ENCODE measurements around the gene ITPK1. TPM values are rescaled to one million over a fixed set of nuclear protein-coding genes. Genes with fewer than 3 reads are reported as not detected.

The ITPK1 gene
- total RNA-seq, 1 donor: 25.0 TPM

GRCh38 chr14:93024493-93024892 lies 91.2 kb downstream of the ITPK1 start:
- no peak overlapping the region for H3K27ac ChIP-seq (ENCODE audit: low read depth, low read length)
- H3K36me3 ChIP-seq (ENCODE audit: insufficient read depth, low read length): no peaks in the 10 kb centered on the region
- H2AFZ ChIP-seq (ENCODE audit: low read length): no peak overlapping the region

DNA sequence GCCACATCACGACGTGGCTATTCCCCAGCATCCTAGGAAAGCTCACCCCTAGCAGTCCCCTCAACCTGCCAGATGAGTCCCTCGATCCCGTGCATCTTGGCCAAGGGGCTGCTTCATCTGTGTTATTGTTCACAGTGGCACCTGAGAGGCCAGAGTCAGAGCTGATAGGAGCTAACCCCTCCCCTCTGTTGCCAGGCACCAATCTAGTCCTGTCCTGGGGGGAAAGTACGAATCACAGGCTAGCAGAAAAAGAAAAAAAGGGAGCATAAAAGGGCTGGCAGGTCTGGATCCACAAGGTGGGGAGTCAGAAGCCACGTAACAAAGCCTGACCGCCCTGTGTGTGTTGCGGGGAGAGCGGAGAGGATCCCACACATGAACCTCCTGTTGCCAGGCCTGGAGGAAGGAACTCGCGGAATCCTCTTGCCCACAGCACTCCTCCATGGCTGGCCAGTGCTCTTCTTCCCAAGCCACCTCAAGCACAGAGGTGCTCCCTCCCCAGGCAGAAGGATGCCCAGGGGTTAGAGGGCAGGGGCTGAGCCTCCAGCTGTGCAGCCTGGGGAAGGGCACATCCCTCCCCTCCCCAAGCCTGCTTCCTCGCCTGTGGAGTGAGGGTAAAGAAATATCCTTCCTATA lies 91.8 kb downstream of the ITPK1 start:
- DNase-seq (ENCODE audit: insufficient read length, low spot score, missing footprints): peak; percentile 13
- no peak overlapping the region for H3K27ac ChIP-seq (ENCODE audit: low read depth, low read length)
- H2AFZ ChIP-seq (ENCODE audit: low read length): no peak overlapping the region
- no peaks in the 10 kb centered on the region for H3K4me1 ChIP-seq (ENCODE audit: insufficient read depth, low read length)
- peaks cover 14% of the 10 kb centered on the region for H4K20me1 ChIP-seq (ENCODE audit: insufficient read depth, low read length)
- no peaks in the 10 kb centered on the region for H3K9me3 ChIP-seq (ENCODE audit: low read depth, low read length)
- H3K4me2 ChIP-seq (ENCODE audit: insufficient read depth, low read length): no peak overlapping the region
- H3K27me3 ChIP-seq (ENCODE audit: insufficient read depth, low read length): no peaks in the 10 kb centered on the region
- H3K4me3 ChIP-seq (ENCODE audit: insufficient read depth, low read length): no peak overlapping the region
- no peak for TF ChIP-seq CTCF (IDR thresholded peaks at IDR 0.05; ENCODE audit: extremely low read depth, low read depth, low read length)
- no peaks in the 10 kb centered on the region for H3K79me2 ChIP-seq (ENCODE audit: insufficient read depth, low read length)
- no peaks in the 10 kb centered on the region for H3K36me3 ChIP-seq (ENCODE audit: insufficient read depth, low read length)

More at GRCh38 chr14:93024493-93024892, 91.2 kb downstream of the ITPK1 start:
- no peak for DNase-seq (ENCODE audit: insufficient read length, low spot score, missing footprints)
- Histone ChIP-seq H3K4me2 (ENCODE audit: insufficient read depth, low read length) (no peak overlapping the region), H3K4me1 (ENCODE audit: insufficient read depth, low read length) (peaks cover under 1% of the 10 kb centered on the region), H3K79me2 (ENCODE audit: insufficient read depth, low read length) (no peaks in the 10 kb centered on the region), H3K27me3 (ENCODE audit: insufficient read depth, low read length) (no peaks in the 10 kb centered on the region), H3K4me3 (ENCODE audit: insufficient read depth, low read length) (no peak overlapping the region), H3K9me3 (ENCODE audit: low read depth, low read length) (no peaks in the 10 kb centered on the region), H4K20me1 (ENCODE audit: insufficient read depth, low read length) (peaks cover 13% of the 10 kb centered on the region)
- no peak for TF ChIP-seq CTCF (IDR thresholded peaks at IDR 0.05; ENCODE audit: extremely low read depth, low read depth, low read length)

DNA sequence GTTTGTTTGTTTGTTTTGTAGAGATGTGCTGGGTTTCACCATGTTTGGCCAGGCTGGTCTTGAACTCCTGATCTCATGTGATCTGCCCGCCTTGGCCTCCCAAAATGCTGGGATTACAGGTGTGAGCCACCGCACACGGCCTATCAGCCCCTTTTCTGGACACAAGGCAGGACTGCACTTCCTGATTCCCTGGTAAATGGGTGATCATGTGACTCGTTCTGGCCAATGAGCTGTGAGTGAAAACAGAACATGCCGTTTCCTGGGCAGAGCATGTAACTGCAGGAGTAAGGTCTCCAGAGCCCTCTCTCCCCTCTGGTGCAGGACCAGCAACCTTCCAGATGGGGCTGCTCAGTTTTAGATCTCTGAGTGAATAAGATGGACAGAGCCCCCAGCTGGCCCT lies 92.7 kb downstream of the ITPK1 start:
- no peak overlapping the region for H2AFZ ChIP-seq (ENCODE audit: low read length)
- no peak overlapping the region for H3K27ac ChIP-seq (ENCODE audit: low read depth, low read length)
- peaks cover 11% of the 10 kb centered on the region for H4K20me1 ChIP-seq (ENCODE audit: insufficient read depth, low read length)
- no peaks in the 10 kb centered on the region for H3K79me2 ChIP-seq (ENCODE audit: insufficient read depth, low read length)
- H3K4me3 ChIP-seq (ENCODE audit: insufficient read depth, low read length): no peak overlapping the region
- no peak overlapping the region for H3K4me2 ChIP-seq (ENCODE audit: insufficient read depth, low read length)
- H3K4me1 ChIP-seq (ENCODE audit: insufficient read depth, low read length): no peaks in the 10 kb centered on the region
- H3K27me3 ChIP-seq (ENCODE audit: insufficient read depth, low read length): no peaks in the 10 kb centered on the region
- DNase-seq (ENCODE audit: insufficient read length, low spot score, missing footprints): peak; percentile 79
- H3K9me3 ChIP-seq (ENCODE audit: low read depth, low read length): no peaks in the 10 kb centered on the region
- TF ChIP-seq CTCF (IDR thresholded peaks at IDR 0.05; ENCODE audit: extremely low read depth, low read depth, low read length): no peak
- H3K36me3 ChIP-seq (ENCODE audit: insufficient read depth, low read length): no peaks in the 10 kb centered on the region

DNA sequence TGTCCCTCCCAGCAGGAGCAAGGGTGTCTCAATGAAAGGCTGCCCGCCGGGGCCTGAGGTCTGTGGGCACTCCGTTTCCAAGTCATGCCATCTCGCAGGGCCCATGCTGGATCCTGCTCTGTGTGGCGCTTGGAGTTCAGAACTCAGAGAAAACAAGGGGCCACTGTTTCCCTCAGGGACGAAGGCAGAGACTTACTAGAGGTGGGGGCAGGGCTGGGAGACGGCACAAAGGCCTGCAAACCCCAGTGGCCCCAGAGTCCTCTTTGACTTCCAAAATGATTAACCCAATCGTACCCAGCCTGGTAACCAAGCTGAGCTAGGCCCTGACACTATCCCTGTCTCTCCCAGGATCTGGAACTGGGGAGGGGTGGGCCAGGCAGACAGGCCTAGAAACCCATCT lies 95.8 kb downstream of the ITPK1 start:
- Histone ChIP-seq H2AFZ (ENCODE audit: low read length) (no peak overlapping the region), H3K27me3 (ENCODE audit: insufficient read depth, low read length) (no peaks in the 10 kb centered on the region), H3K9me3 (ENCODE audit: low read depth, low read length) (no peaks in the 10 kb centered on the region), H3K4me3 (ENCODE audit: insufficient read depth, low read length) (no peak overlapping the region), H3K27ac (ENCODE audit: low read depth, low read length) (no peak overlapping the region), H3K79me2 (ENCODE audit: insufficient read depth, low read length) (no peaks in the 10 kb centered on the region), H3K36me3 (ENCODE audit: insufficient read depth, low read length) (no peaks in the 10 kb centered on the region), H4K20me1 (ENCODE audit: insufficient read depth, low read length) (peaks cover 5% of the 10 kb centered on the region), H3K4me2 (ENCODE audit: insufficient read depth, low read length) (no peak overlapping the region), H3K4me1 (ENCODE audit: insufficient read depth, low read length) (no peaks in the 10 kb centered on the region)
- TF ChIP-seq CTCF (IDR thresholded peaks at IDR 0.05; ENCODE audit: extremely low read depth, low read depth, low read length): no peak
- DNase-seq (ENCODE audit: insufficient read length, low spot score, missing footprints): peak; percentile 26

Measured in osteoblast (primary cell).